Chondrocyte (in vitro differentiated cells): ENCODE data around the gene MAS1L. TPM values are rescaled to one million over a fixed set of nuclear protein-coding genes. Genes with fewer than 3 reads are reported as not detected.

Experiments
- DNase-seq: peaks from one replicate; pipeline ENCODE4 v3.0.0; 2021; ENCODE audit warnings: mixed read lengths, low spot score
- H3K27ac Mint-ChIP-seq: one replicate; pipeline ENCODE4 v1.8.0; 2021; ENCODE audit warnings: mild to moderate bottlenecking, moderate library complexity, mixed read lengths; ENCODE audit not compliant: unreplicated experiment
- H3K27me3 Mint-ChIP-seq: 2 replicates; pipeline ENCODE4 v1.8.0; 2021; ENCODE audit warnings: low read depth, mixed read lengths
- H3K36me3 Mint-ChIP-seq: 2 replicates; pipeline ENCODE4 v1.8.0; 2021; ENCODE audit warnings: low read depth, mixed read lengths
- H3K4me1 Mint-ChIP-seq: 2 replicates; pipeline ENCODE4 v1.8.0; 2021; ENCODE audit warnings: low read depth, mild to moderate bottlenecking, mixed read lengths
- H3K4me3 Mint-ChIP-seq: one replicate; pipeline ENCODE4 v1.8.0; 2021; ENCODE audit warnings: mild to moderate bottlenecking, moderate library complexity, mixed read lengths; ENCODE audit not compliant: unreplicated experiment
- H3K9me3 Mint-ChIP-seq: 2 replicates; pipeline ENCODE4 v1.8.0; 2021; ENCODE audit warnings: low read depth, mixed read lengths
- total RNA-seq: library from RNA; stranded (reverse); gene quantifications from 3 replicates; pipeline ENCODE4 v1.2.1, GENCODE V29; 2021
- TF ChIP-seq, protein P1 (sequence below): fragments of 200-600 bp; sonication (generic); IDR thresholded peaks from 2 replicates; pipeline ENCODE4 v1.5.0; 2021; ENCODE audit warnings: antibody characterized with exemption, mild to moderate bottlenecking, moderate library complexity

MAS1L gene
- total RNA-seq, 1 donor from 2014 or later: not detected

DNA sequence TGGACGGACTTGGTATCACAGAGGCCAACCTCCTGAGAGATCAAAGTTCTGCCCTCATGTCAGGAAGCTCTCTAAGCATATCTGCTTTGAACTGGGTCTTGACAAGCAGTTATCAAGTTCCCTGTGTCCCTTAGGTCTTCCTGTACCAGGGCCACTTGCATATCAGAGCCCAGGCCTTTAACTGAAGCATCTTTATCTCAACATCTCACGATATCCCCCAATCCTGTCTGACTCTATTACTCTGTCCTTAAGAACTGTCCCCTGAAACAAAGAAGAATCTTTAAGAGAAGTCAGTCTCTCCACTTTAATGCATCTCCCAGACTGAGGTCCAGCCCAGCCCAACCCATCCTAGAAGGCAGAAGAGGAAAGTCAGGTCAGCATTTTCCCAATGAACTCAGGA lies 8.2 kb downstream of the MAS1L start:
- Mint-ChIP-seq H3K36me3 (no peaks in the 10 kb centered on the region), H3K9me3 (peaks cover 10% of the 10 kb centered on the region), H3K27ac (no peak overlapping the region), H3K4me1 (peaks cover 15% of the 10 kb centered on the region), H3K4me3 (no peak overlapping the region), H3K27me3 (no peaks in the 10 kb centered on the region)
- DNase-seq: no peak
- TF ChIP-seq, protein P1, sequence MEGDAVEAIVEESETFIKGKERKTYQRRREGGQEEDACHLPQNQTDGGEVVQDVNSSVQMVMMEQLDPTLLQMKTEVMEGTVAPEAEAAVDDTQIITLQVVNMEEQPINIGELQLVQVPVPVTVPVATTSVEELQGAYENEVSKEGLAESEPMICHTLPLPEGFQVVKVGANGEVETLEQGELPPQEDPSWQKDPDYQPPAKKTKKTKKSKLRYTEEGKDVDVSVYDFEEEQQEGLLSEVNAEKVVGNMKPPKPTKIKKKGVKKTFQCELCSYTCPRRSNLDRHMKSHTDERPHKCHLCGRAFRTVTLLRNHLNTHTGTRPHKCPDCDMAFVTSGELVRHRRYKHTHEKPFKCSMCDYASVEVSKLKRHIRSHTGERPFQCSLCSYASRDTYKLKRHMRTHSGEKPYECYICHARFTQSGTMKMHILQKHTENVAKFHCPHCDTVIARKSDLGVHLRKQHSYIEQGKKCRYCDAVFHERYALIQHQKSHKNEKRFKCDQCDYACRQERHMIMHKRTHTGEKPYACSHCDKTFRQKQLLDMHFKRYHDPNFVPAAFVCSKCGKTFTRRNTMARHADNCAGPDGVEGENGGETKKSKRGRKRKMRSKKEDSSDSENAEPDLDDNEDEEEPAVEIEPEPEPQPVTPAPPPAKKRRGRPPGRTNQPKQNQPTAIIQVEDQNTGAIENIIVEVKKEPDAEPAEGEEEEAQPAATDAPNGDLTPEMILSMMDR: no peak

DNA sequence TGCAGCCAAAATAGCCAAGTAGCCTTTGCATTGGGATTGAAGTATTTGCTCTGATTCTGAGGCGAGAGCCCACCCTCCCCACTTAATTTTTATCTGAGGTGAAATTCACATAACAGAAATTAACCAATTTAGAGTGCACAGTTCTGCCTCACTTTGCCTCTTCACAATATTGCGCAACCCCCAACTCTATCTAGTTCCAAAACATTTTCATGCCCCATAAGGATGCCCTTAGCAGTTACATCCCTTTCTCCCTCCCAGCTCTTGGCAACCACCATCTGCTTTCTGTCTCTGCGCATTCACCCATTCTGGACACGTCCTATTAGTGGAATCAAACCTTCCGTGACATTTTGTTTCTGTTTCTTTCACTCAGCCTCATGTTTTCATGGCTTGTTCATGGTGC lies 9.0 kb downstream of the MAS1L start:
- Mint-ChIP-seq H3K36me3 (no peaks in the 10 kb centered on the region), H3K4me1 (peaks cover 12% of the 10 kb centered on the region), H3K27me3 (no peaks in the 10 kb centered on the region), H3K27ac (no peak overlapping the region), H3K9me3 (peaks cover 10% of the 10 kb centered on the region), H3K4me3 (no peak overlapping the region)
- no peak for DNase-seq
- TF ChIP-seq, protein P1: no peak

DNA sequence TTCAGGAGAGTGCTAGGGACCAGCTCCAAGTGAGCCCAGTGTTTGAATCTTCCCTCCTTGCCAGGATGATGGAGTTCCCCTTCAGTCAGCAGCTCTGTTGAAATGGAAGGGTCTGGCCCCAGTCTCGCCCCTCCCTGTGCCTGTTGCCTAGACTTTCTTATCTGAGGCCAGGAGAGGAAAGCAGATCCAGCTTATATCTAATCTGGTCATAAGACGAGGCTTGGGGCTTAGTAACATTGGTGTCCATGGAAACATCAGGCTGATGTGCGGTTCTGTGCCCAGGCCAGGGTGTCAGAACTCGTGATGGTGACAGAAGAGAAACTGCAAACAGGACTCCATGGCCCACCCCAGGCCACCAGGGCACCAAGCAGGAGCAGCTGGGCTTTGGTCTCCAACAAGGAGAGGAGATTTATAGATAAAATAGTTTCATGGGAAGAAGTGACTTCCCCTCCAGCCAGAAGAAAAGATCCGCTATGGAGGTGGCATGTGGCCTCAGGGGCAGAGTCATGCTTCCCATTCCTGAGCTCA lies 9.8 kb downstream of the MAS1L start:
- TF ChIP-seq, protein P1: no peak
- no peak overlapping the region for H3K4me3 Mint-ChIP-seq

DNA sequence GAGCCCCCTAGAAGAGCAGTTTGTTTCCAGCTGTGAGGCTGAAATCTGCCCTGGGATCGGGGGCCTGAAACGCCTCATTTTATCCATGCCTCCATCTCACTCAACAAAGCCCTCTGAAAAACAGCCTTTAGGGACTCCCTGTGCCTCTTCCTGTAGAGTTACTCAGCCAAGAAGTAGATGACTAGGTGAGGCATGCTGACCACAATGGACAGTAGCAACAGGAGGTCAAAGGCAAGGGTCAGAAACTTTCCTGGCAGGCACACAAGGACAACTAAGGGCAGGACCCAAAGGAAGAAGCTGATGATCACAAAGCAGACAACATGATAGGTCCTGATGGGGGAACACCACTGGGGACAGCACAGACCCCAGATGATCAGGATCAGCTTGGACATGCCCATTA lies 12.8 kb downstream of the MAS1L start:
- no peak overlapping the region for H3K4me3 Mint-ChIP-seq
- no peaks in the 10 kb centered on the region for H3K9me3 Mint-ChIP-seq
- TF ChIP-seq, protein P1: no peak

More for the DNA sequence above, 9.8 kb downstream of the MAS1L start:
- Mint-ChIP-seq H3K36me3 (no peaks in the 10 kb centered on the region), H3K27ac (no peak overlapping the region), H3K4me1 (peaks cover 5% of the 10 kb centered on the region), H3K27me3 (peaks cover 3% of the 10 kb centered on the region), H3K9me3 (peaks cover 10% of the 10 kb centered on the region)
- no peak for DNase-seq

DNA sequence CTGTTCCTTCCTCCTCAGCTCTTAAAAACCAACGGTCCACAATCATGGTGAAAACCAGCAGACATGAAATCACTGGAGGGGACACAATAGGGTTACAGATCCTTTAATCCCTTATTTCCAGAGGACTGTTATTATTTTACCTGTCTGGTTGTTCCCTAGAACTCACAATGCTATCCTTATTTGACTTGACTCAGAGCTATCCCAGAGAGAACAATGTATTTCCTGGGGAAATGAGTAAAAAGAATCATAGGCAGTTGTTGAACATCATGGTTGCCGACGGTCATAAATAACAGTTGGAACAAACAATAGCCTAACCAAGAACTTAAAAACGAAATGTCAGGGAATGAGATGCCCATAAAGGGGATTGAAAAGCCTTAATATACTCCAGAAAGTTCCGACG lies 21.5 kb downstream of the MAS1L start:
- H3K9me3 Mint-ChIP-seq: no peaks in the 10 kb centered on the region
- no peaks in the 10 kb centered on the region for H3K36me3 Mint-ChIP-seq
- peaks cover 8% of the 10 kb centered on the region for H3K27me3 Mint-ChIP-seq
- H3K4me1 Mint-ChIP-seq: no peaks in the 10 kb centered on the region
- TF ChIP-seq, protein P1: no peak
- no peak overlapping the region for H3K4me3 Mint-ChIP-seq
- H3K27ac Mint-ChIP-seq: no peak overlapping the region
- DNase-seq: no peak

More for the DNA sequence above, 12.8 kb downstream of the MAS1L start:
- Mint-ChIP-seq H3K27me3 (peaks cover 5% of the 10 kb centered on the region), H3K36me3 (no peaks in the 10 kb centered on the region), H3K4me1 (no peaks in the 10 kb centered on the region), H3K27ac (no peak overlapping the region)
- no peak for DNase-seq
